OCI-LY7 (cell line): ENCODE results near the gene YLPM1.

Experiments used
- EZH2phosphoT487 ChIP-seq: fragments of 200-600 bp; sonication (generic); IDR thresholded peaks from 2 replicates; pipeline ENCODE4 v1.6.1; 2018; ENCODE audit warnings: low read depth, borderline replicate concordance, mild to moderate bottlenecking, mixed run types, antibody characterized with exemption, low read length, moderate library complexity, mixed read lengths
- TF ChIP-seq, protein P1 (sequence below): fragments of 200-600 bp; sonication (generic); conservative IDR thresholded peaks from 2 replicates; pipeline ENCODE4 v1.5.1; 2014; ENCODE audit warnings: mild to moderate bottlenecking, antibody characterized with exemption, low read length, moderate library complexity, mixed read lengths

DNA sequence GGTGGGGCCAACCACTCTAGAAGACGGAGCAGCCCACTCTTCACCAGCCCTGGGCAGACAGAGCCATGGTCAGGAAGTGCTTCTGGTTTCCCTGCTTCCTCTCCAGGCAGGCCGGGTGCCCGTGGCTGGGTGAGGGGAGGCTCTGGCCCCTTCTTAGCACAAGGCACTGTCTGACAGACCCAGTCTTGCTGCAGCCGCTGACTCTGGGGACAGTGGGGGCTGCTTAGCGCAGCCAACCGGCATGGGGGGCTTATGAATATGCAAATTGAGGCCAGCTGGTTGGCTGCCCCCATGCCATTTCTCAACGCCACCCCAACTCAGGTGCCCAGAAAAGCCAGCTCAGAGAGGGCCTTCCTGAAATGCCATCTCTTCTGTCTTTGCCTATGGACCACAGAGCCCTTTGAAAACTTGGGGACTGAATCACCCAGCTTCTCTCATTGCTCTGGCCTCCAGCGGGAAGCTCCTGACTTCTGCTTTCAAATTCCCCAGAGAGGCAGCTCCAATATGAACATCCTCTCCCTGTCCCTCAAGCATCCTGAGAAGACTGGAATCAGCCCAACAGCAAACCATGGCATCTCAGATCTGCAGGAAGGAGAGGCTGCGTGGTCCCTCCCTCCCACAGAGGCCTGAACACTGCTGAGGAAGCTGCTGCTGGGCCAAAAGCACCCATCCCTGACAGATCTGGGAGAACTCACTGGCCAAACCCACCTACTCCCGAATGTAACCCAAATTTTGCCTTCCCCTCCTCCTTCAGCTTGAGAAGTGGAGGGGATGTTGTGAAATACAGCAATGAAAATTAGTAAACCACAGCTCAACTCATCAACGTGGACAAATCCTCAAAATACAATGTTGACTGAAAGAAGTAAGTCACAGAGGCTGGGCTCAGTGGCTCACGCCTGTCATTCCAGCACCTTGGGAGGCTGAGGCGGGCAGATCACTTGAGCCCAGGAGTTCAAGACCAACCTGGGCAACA, 113.1 kb downstream of the YLPM1 start, which contains the start of gene PROX2:
- TF ChIP-seq, protein P1, sequence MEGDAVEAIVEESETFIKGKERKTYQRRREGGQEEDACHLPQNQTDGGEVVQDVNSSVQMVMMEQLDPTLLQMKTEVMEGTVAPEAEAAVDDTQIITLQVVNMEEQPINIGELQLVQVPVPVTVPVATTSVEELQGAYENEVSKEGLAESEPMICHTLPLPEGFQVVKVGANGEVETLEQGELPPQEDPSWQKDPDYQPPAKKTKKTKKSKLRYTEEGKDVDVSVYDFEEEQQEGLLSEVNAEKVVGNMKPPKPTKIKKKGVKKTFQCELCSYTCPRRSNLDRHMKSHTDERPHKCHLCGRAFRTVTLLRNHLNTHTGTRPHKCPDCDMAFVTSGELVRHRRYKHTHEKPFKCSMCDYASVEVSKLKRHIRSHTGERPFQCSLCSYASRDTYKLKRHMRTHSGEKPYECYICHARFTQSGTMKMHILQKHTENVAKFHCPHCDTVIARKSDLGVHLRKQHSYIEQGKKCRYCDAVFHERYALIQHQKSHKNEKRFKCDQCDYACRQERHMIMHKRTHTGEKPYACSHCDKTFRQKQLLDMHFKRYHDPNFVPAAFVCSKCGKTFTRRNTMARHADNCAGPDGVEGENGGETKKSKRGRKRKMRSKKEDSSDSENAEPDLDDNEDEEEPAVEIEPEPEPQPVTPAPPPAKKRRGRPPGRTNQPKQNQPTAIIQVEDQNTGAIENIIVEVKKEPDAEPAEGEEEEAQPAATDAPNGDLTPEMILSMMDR = no peak
- TF ChIP-seq EZH2phosphoT487 = no peak
